ENCODE data around the gene MORF4L2.

The MORF4L2 gene

GRCh38 chrX:103628386-103629317, 57.8 kb downstream of the MORF4L2 start, which contains the start of gene TCEAL1:
Gene TCEAL1 (plus strand): TSS chrX:103628975. CDS start chrX:103629917, 942 bp downstream.
- peak; percentile 20 to 33 for DNase-seq
- no peaks in the 10 kb centered on the region for H3K27me3 Mint-ChIP-seq
- H3K9me3 Mint-ChIP-seq, result no peaks in the 10 kb centered on the region
- peak; percentile 73 for ATAC-seq
- peaks cover 24% of the 10 kb centered on the region for H3K4me1 Mint-ChIP-seq
- H3K27ac Mint-ChIP-seq, result peak within 1 kb of the TSS; percentile 87 to 93
- H3K4me3 Mint-ChIP-seq, result peak within 1 kb of the TSS; percentile 87 to 94

DNA sequence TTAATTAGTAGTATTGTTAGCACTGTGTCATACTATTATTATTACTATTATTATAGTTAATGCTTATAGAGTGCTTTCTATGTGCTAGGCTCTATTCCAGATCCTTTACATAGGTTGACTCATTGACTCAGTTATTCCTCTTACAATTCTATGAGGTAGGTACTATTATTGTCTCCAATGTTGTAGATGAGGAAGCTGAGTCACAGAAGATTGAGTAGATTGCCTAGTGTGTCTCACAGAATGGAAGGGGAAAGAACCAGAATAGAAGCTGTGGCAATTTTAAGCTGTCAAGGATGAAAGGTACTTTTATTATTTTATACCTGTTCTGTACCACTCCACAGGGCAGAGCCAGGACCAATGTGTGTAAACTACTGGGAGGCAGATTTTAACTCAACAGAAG, 59.6 kb downstream of the MORF4L2 start:
- Mint-ChIP-seq H3K27ac (no peak overlapping the region), H3K4me3 (no peak overlapping the region), H3K9me3 (no peaks in the 10 kb centered on the region), H3K4me1 (peaks cover 24% of the 10 kb centered on the region), H3K27me3 (no peaks in the 10 kb centered on the region)
- DNase-seq, result no peak
- ATAC-seq, result no peak
